IMR-90 (cell line): ENCODE results near the gene BPI. TPM values are rescaled to one million over a fixed set of nuclear protein-coding genes. Genes with fewer than 3 reads are reported as not detected.
"Not testable (repeated sequence)": the region's sequence is repeated elsewhere in the genome, so short reads cannot be mapped to it uniquely, and the experiment has no call there.

Source experiments
- ATAC-seq: fragments of 200-7000 bp; cut with Tn5 transposase; 2 replicates; pipeline ENCODE4 v1.9.1; 2020; ENCODE audit warnings: low read depth, mild to moderate bottlenecking, moderate library complexity
- BruUV-seq: library from RNA; stranded (reverse); fragments of 400-500 nt; replicated peaks from 2 replicates; lab custom pipeline; 2021; lab: Mats Ljungman, UMichigan
- CTCF ChIA-PET: fragments of 300-600 bp; formaldehyde crosslinking; extraction: SDS; loops from one replicate; lab custom pipeline; 2021; ENCODE audit warnings: antibody characterized with exemption; lab: Yijun Ruan, JAX
- POLR2A ChIA-PET: fragments of 300-600 bp; sonication (Branson Sonifier 250); formaldehyde crosslinking; loops from one replicate; lab custom pipeline; 2022; ENCODE audit warnings: antibody characterized with exemption; ENCODE audit not compliant: unreplicated experiment; lab: Charles Lee
- DNase-seq: peaks from one replicate; pipeline ENCODE4 v3.0.0; 2013
- H2AFZ ChIP-seq: replicated peaks from 2 replicates; pipeline ENCODE3; 2013; ENCODE audit warnings: low read length, mild to moderate bottlenecking; ENCODE audit not compliant: poor library complexity
- H2AK5ac ChIP-seq: 2 replicates; pipeline ENCODE4 v1.6.1; 2013; ENCODE audit warnings: low read depth, low read length, inconsistent platforms
- H2AK9ac ChIP-seq: replicated peaks from 2 replicates; pipeline ENCODE3; 2013; ENCODE audit warnings: mild to moderate bottlenecking, low read depth, low read length, moderate library complexity; ENCODE audit not compliant: poor library complexity
- H2BK120ac ChIP-seq: 2 replicates; pipeline ENCODE4 v1.6.1; 2013; ENCODE audit warnings: low read depth, low read length, inconsistent platforms
- H2BK15ac ChIP-seq: 3 replicates; pipeline ENCODE4 v1.6.1; 2013; ENCODE audit warnings: low read depth, low read length, inconsistent platforms
- H2BK20ac ChIP-seq: 2 replicates; pipeline ENCODE4 v1.6.1; 2013; ENCODE audit warnings: low read depth, mild to moderate bottlenecking, inconsistent platforms, low read length, moderate library complexity
- H2BK5ac ChIP-seq: 2 replicates; pipeline ENCODE4 v1.6.1; 2013; ENCODE audit warnings: mild to moderate bottlenecking, low read depth, low read length, inconsistent platforms; ENCODE audit not compliant: poor library complexity, severe bottlenecking
- H3K14ac ChIP-seq: replicated peaks from 2 replicates; pipeline ENCODE4 v1.6.1; 2013; ENCODE audit warnings: low read depth, low read length, inconsistent platforms
- H3K18ac ChIP-seq: 2 replicates; pipeline ENCODE4 v1.6.1; 2013; ENCODE audit warnings: low read depth, low read length, control low read depth
- H3K23ac ChIP-seq: 2 replicates; pipeline ENCODE4 v1.6.1; 2013; ENCODE audit warnings: low read depth, low read length, inconsistent platforms
- H3K27ac ChIP-seq: 2 replicates; pipeline ENCODE4 v1.5.1; 2013; ENCODE audit warnings: mild to moderate bottlenecking, control low read depth, low read length; ENCODE audit not compliant: insufficient read depth
- H3K27me3 ChIP-seq: 2 replicates; pipeline ENCODE4 v1.6.1; 2013; ENCODE audit warnings: low read length; ENCODE audit not compliant: control insufficient read depth, insufficient read depth
- H3K36me3 ChIP-seq: 2 replicates; pipeline ENCODE4 v1.6.1; 2013; ENCODE audit warnings: low read length, mixed read lengths; ENCODE audit not compliant: control insufficient read depth, insufficient read depth
- H3K4ac ChIP-seq: 2 replicates; pipeline ENCODE4 v1.6.1; 2013; ENCODE audit warnings: low read depth, low read length, inconsistent platforms
- H3K4me1 ChIP-seq: 2 replicates; pipeline ENCODE4 v1.6.1; 2013; ENCODE audit warnings: low read length, mixed read lengths; ENCODE audit not compliant: control insufficient read depth, insufficient read depth
- H3K4me2 ChIP-seq: 2 replicates; pipeline ENCODE4 v1.6.1; 2013; ENCODE audit warnings: low read depth, mild to moderate bottlenecking, control low read depth, low read length, moderate library complexity
- H3K4me3 ChIP-seq: 2 replicates; pipeline ENCODE4 v1.5.1; 2013; ENCODE audit warnings: low read depth, mild to moderate bottlenecking, control low read depth, low read length, moderate library complexity; ENCODE audit not compliant: insufficient read depth
- H3K56ac ChIP-seq: 2 replicates; pipeline ENCODE4 v1.6.1; 2013; ENCODE audit warnings: low read length, inconsistent platforms; ENCODE audit not compliant: insufficient read depth; ENCODE audit errors: extremely low read depth
- H3K79me1 ChIP-seq, 2 experiments: 2 replicates each; pipeline ENCODE4 v1.6.1; 2013; ENCODE audit warnings: low read length in 2 of 2, inconsistent platforms in 1 of 2, low read depth in 1 of 2
- H3K9ac ChIP-seq: 2 replicates; pipeline ENCODE4 v1.6.1; 2013; ENCODE audit warnings: low read depth, low read length, control low read depth
- H3K9me1 ChIP-seq: 2 replicates; pipeline ENCODE4 v1.6.1; 2013; ENCODE audit warnings: low read length, inconsistent platforms; ENCODE audit not compliant: insufficient read depth
- H3K9me3 ChIP-seq: 2 replicates; pipeline ENCODE4 v1.6.1; 2013; ENCODE audit warnings: low read length; ENCODE audit not compliant: control insufficient read depth, insufficient read depth
- H4K20me1 ChIP-seq: 2 replicates; pipeline ENCODE4 v1.6.1; 2013; ENCODE audit warnings: low read length, inconsistent platforms; ENCODE audit not compliant: insufficient read depth
- H4K5ac ChIP-seq: 2 replicates; pipeline ENCODE4 v1.6.1; 2013; ENCODE audit warnings: mild to moderate bottlenecking, low read depth, low read length, control low read depth
- H4K8ac ChIP-seq, 2 experiments: 2 replicates each; pipeline ENCODE4 v1.6.1; 2013; ENCODE audit warnings: low read depth in 2 of 2, low read length in 2 of 2, control low read depth in 1 of 2, inconsistent platforms in 1 of 2
- H4K91ac ChIP-seq: 2 replicates; pipeline ENCODE4 v1.6.1; 2013; ENCODE audit warnings: low read depth, low read length, inconsistent platforms; ENCODE audit not compliant: insufficient read depth
- CTCF ChIP-seq: conservative IDR thresholded peaks from 2 replicates; pipeline ENCODE4 v1.5.1; 2012; ENCODE audit warnings: mild to moderate bottlenecking, low read depth, low read length, improper control_type of control experiment
- MAZ ChIP-seq: IDR thresholded peaks from 2 replicates; pipeline ENCODE4 v1.6.1; 2012; ENCODE audit warnings: low read depth, mild to moderate bottlenecking, low read length, improper control_type of control experiment, moderate library complexity, borderline replicate concordance
- WGBS, 2 experiments: methylation state at CpG; one replicate each; pipeline versions ENCODE4 v1.1.5 to v1.1.7; 2013; ENCODE audit warnings: missing lambda C conversion rate in 2 of 2; ENCODE audit not compliant: insufficient read length in 1 of 2; ENCODE audit errors: extremely low coverage in 2 of 2; 5-methylcytosine and 5-hydroxymethylcytosine counted together
- dilution Hi-C: fragments of 300-500 bp; cut with HindIII; formaldehyde crosslinking; loops from one replicate; pipeline ENCODE4 v1.14.3; 2018; ENCODE audit warnings: low sequenced_read_pairs; ENCODE audit not compliant: unreplicated experiment
- in situ Hi-C: fragments of 300-500 bp; cut with MboI; formaldehyde crosslinking; loops from 3 replicates; pipeline ENCODE4 v1.14.3; 2019; ENCODE audit warnings: low sequenced_read_pairs, inconsistent platforms, mixed read lengths
- intact Hi-C: fragments of 100-400 bp; cut with micrococcal nuclease; formaldehyde crosslinking; loops from 2 replicates; pipeline ENCODE4 v1.10.0; 2022
- polyA plus RNA-seq, 3 experiments: library from polyadenylated mRNA; depleted of rRNA; stranded (reverse); fragments of >200 nt; gene quantifications; 2 replicates each; pipeline ENCODE4 v1.2.3, GENCODE V29; 2012; ENCODE audit warnings: low replicate concordance in 1 of 3
- total RNA-seq: library from RNA; depleted of rRNA; stranded (reverse); fragments of >200 nt; gene quantifications from 2 replicates; pipeline ENCODE4 v1.2.3, GENCODE V29; 2012

BPI gene
- total and polyA plus RNA-seq, 2 of the 4 experiments (the other 2 are of a cell fraction) = 0.05 TPM; not detected in 1

DNA sequence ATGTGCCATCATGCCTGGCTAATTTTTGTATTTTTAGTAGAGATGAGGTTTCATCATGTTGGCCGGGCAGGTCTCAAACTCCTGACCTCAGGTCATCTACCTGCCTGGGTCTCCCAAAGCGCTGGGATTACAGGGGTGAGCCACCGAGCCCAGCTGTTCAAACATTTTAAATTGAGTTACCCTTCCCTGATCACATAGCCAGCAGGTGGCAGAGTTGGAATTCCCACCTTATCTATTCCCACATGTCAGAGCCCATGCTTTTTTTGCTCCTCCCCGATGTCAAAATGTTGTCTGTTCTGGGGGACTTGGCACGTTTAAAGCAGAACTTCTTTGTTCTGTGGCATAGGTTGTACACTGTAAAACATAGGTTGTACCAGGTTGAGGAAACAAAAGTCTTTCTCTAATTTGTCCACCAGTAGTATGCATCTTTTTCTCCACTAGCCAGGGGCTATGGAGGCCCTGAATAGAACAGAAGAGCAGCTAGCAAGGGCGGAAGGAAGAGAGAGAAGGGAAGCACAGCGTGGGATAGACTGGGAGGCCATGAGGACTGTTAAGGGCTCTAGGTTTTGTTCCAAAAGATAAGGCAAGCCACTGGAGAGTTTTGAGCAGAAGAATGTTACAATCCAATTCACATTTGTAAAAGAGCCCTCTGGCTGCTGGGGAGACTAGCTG is 35.0 kb downstream of the BPI start:
- no peak overlapping the region for H3K4me3 ChIP-seq
- intact Hi-C loops (no loop called here), in situ Hi-C loops (no loop called here)

GRCh38 chr20:38339521-38339896 is 35.6 kb downstream of the BPI start:
- H3K4ac ChIP-seq, H3K36me3 ChIP-seq, H3K9me3 ChIP-seq, dilution Hi-C loops, H3K9me1 ChIP-seq, H2BK120ac ChIP-seq, H3K4me3 ChIP-seq, H2BK15ac ChIP-seq, H2AK5ac ChIP-seq, H3K27ac ChIP-seq, H4K8ac ChIP-seq, H3K4me1 ChIP-seq, POLR2A ChIA-PET, H4K20me1 ChIP-seq, H3K4me2 ChIP-seq, H3K56ac ChIP-seq, H4K91ac ChIP-seq, H3K18ac ChIP-seq, H3K9ac ChIP-seq, H3K79me1 ChIP-seq, H3K23ac ChIP-seq, BruUV-seq, H2BK20ac ChIP-seq, ATAC-seq, intact Hi-C loops, H3K14ac ChIP-seq, CTCF ChIA-PET, H2BK5ac ChIP-seq, H4K5ac ChIP-seq, in situ Hi-C loops, DNase-seq, H2AK9ac ChIP-seq, H2AFZ ChIP-seq: not testable (repeated sequence)
- peaks cover 25% of the 10 kb centered on the region for H3K27me3 ChIP-seq
- WGBS, 2 experiments = 40% methylated on average over 1 of the region's 8 CpGs; no CpG with 5 or more reads in 1 of the 2 experiments

More for the DNA sequence above, 35.0 kb downstream of the BPI start:
- Histone ChIP-seq H3K4me1 (peaks cover 2% of the 10 kb centered on the region; the same call in 1 of the 2 replicates), H3K27ac (no peak overlapping the region), H2AK9ac (no peak overlapping the region), H3K23ac (no peak overlapping the region), H3K79me1 (no peaks in the 10 kb centered on the region), H2BK20ac (no peak overlapping the region), H3K36me3 (no peaks in the 10 kb centered on the region), H4K20me1 (no peaks in the 10 kb centered on the region), H4K5ac (no peak overlapping the region), H4K91ac (no peak overlapping the region), H3K9me3 (peaks cover 6% of the 10 kb centered on the region), H4K8ac (no peak overlapping the region), H3K56ac (no peak overlapping the region), H3K4ac (no peak overlapping the region), H3K9me1 (peaks cover 5% of the 10 kb centered on the region; the same call in 1 of the 2 replicates), H2AFZ (no peak overlapping the region), H2BK120ac (no peak overlapping the region), H3K14ac (no peak overlapping the region), H3K9ac (no peak overlapping the region), H3K27me3 (peaks cover 28% of the 10 kb centered on the region), H3K18ac (no peak overlapping the region), H2BK5ac (no peak overlapping the region), H2BK15ac (no peak overlapping the region), H2AK5ac (no peak overlapping the region), H3K4me2 (no peak overlapping the region)
- dilution Hi-C loops = no loop called here
- ATAC-seq (no peak), DNase-seq (no peak)
- no TSS peak for BruUV-seq
- 60% methylated on average over 1 of the region's 7 CpGs; no CpG with 5 or more reads in 1 of the 2 experiments for WGBS, 2 experiments
- TF ChIP-seq CTCF (peak; percentile 31; the same call in 1 of the 2 replicates), MAZ (no peak)
- ChIA-PET POLR2A (no interaction called here), CTCF (interaction anchor here (1.2 kb wide), 1 partner anchor 18 kb away, joined by 3 read pairs; no protein-coding TSS in a partner anchor)
